Pancreas (tissue), 10 donors: ENCODE measurements around the gene ARHGAP21. TPM values are rescaled to one million over a fixed set of nuclear protein-coding genes. Genes with fewer than 3 reads are reported as not detected.

Experiments used
- ATAC-seq, 4 donors: fragments of 200-7000 bp; cut with Tn5 transposase; one replicate each; pipeline versions ENCODE4 v1.8.0 to v1.9.1; 2020; ENCODE audit warnings: mild to moderate bottlenecking in 4 of 4, moderate library complexity in 4 of 4
- DNase-seq, 6 donors: peaks; one replicate each; pipeline ENCODE4 v3.0.0-alpha.2; 2020
- FAIRE-seq: peaks from 2 replicates; lab custom pipeline; 2012; peaks lifted over from hg19 to GRCh38; lab: Jason Lieb, UNC
- H3K27ac ChIP-seq, 4 donors: fragments of 200-600 bp; sonication (generic); 1 replicate in 3 of 4; 2 replicates in 1 of 4; pipeline versions ENCODE4 v1.5.0 to v1.8.0; 2020
- H3K27me3 ChIP-seq, 4 donors: fragments of 200-600 bp; one replicate each; pipeline ENCODE4 v1.8.0; 2021
- H3K36me3 ChIP-seq, 3 donors: fragments of 200-600 bp; sonication (generic) in 1 of 3; one replicate each; pipeline versions ENCODE4 v1.5.0 to v1.8.0; 2020 to 2021
- H3K4me1 ChIP-seq, 3 donors: fragments of 200-600 bp; one replicate each; pipeline ENCODE4 v1.8.0; 2021
- H3K4me3 ChIP-seq, 4 donors: fragments of 200-600 bp; sonication (generic) in 2 of 4; one replicate each; pipeline versions ENCODE4 v1.5.0 to v1.8.0; 2020 to 2021
- H3K9me3 ChIP-seq, 4 donors: fragments of 200-600 bp; one replicate each; pipeline ENCODE4 v1.8.0; 2021
- CTCF ChIP-seq, 4 donors: fragments of 200-600 bp; sonication (generic) in 3 of 4; IDR thresholded peaks; one replicate each; pipeline versions ENCODE4 v1.5.0 to v1.8.0; 2021; ENCODE audit warnings: antibody characterized with exemption in 4 of 4
- WGBS, 2 donors: extraction: QIAGEN DNeasy Blood & Tissue Kit; methylation state at CpG; one replicate each; pipeline ENCODE4 v1.1.7; 2013; 5-methylcytosine and 5-hydroxymethylcytosine counted together
- intact Hi-C, 3 donors: fragments of 100-400 bp; cut with DNase I; formaldehyde crosslinking; loops; one replicate each; pipeline versions ENCODE4 v1.11.1 to v1.14.2; 2022
- polyA plus RNA-seq, 2 donors: library from polyadenylated mRNA; stranded (reverse); fragments of 200-250 nt; gene quantifications; one replicate each; pipeline ENCODE4 v1.2.3, GENCODE V29; 2013
- total RNA-seq, 6 donors: library from RNA; stranded (reverse); fragmentation: NEBNext Ultra II Directional in 4 of 6; extraction: Animal tissue kit (Norgen Biotek cat#: 25700) in 4 of 6; gene quantifications; one replicate each; pipeline versions ENCODE4 v1.2.1 to v1.2.4, GENCODE V29; 2021 to 2023
- donor health status: healthy with polysubstance abuse.
- donor health status: DM: no; HTN: no; CAD: no; lungs with moderate emphysema.
- donor health status: DM: no; HTN: no; CAD: no.
- donor health status: control.
- donor health status: control.
- donor health status: Bipolar disorder and iron deficiency.
- donor health status: DM: yes; HTN: yes; CAD: no.
- donor health status: DM: no; HTN: no; CAD: no.
- donor health status: DM: no; HTN: no; CAD: no.
- donor health status: DM: yes; HTN: yes; CAD: no.

ARHGAP21 gene
- total and polyA plus RNA-seq, 8 donors: 11.0 to 42.1 (median 25.2) TPM

- ATAC-seq (peak in 2 of 4 donors; percentile 12 to 28), DNase-seq (no peak), FAIRE-seq (no peak)
- 34 to 36% methylated on average over 6 of the region's 6 CpGs for WGBS, 2 donors
- H3K27me3 ChIP-seq: no peaks in the 10 kb centered on the region
- H3K27ac ChIP-seq: no peak overlapping the region
- intact Hi-C loops: no loop called here
- no peak for TF ChIP-seq CTCF (IDR thresholded peaks at IDR 0.05)
- H3K36me3 ChIP-seq: no peaks in the 10 kb centered on the region
- H3K4me3 ChIP-seq: no peak overlapping the region
- no peaks in the 10 kb centered on the region for H3K9me3 ChIP-seq
- H3K4me1 ChIP-seq: peaks cover 11 to 21% (median 20%) of the 10 kb centered on the region in 3 donors
These were observed 42.1 kb downstream of the ARHGAP21 start for GRCh38 chr10:24681572-24682088.

GRCh38 chr10:24680647-24681524, 42.8 kb downstream of the ARHGAP21 start:
- no peak for TF ChIP-seq CTCF (IDR thresholded peaks at IDR 0.05)
- H3K4me3 ChIP-seq: no peak overlapping the region
- H3K36me3 ChIP-seq: no peaks in the 10 kb centered on the region
- FAIRE-seq: no peak
- H3K4me1 ChIP-seq: peaks cover 11 to 16% (median 16%) of the 10 kb centered on the region in 3 donors
- H3K27ac ChIP-seq: no peak overlapping the region
- H3K27me3 ChIP-seq: no peaks in the 10 kb centered on the region
- intact Hi-C loops: no loop called here
- no peaks in the 10 kb centered on the region for H3K9me3 ChIP-seq
- peak in 3 of 4 donors; percentile 57 to 60 (median 60) for ATAC-seq
- no peak for DNase-seq
- 47 to 50% methylated on average over 3 of the region's 3 CpGs for WGBS, 2 donors

- H3K4me1 ChIP-seq: peaks cover 11 to 15% (median 14%) of the 10 kb centered on the region in 3 donors
- ATAC-seq (no peak), DNase-seq (no peak), FAIRE-seq (no peak)
- H3K27ac ChIP-seq: no peak overlapping the region
- WGBS, 2 donors: 96 to 97% methylated on average over 2 of the region's 2 CpGs
- no peak for TF ChIP-seq CTCF (IDR thresholded peaks at IDR 0.05)
- H3K9me3 ChIP-seq: no peaks in the 10 kb centered on the region
- H3K27me3 ChIP-seq: no peaks in the 10 kb centered on the region
- H3K36me3 ChIP-seq: no peaks in the 10 kb centered on the region
- intact Hi-C loops: no loop called here
- H3K4me3 ChIP-seq: no peak overlapping the region
These were observed 44.9 kb downstream of the ARHGAP21 start for GRCh38 chr10:24678757-24679156.

GRCh38 chr10:24674892-24675632, 48.6 kb downstream of the ARHGAP21 start:
- no peak for DNase-seq
- no peaks in the 10 kb centered on the region for H3K27me3 ChIP-seq
- WGBS, 2 donors: 90 to 96% methylated on average over 5 of the region's 5 CpGs
- FAIRE-seq: no peak
- H3K27ac ChIP-seq: no peak overlapping the region
- TF ChIP-seq CTCF (IDR thresholded peaks at IDR 0.05): no peak
- H3K4me3 ChIP-seq: no peak overlapping the region
- no peaks in the 10 kb centered on the region for H3K4me1 ChIP-seq
- H3K36me3 ChIP-seq: no peaks in the 10 kb centered on the region
- H3K9me3 ChIP-seq: no peaks in the 10 kb centered on the region
- intact Hi-C loops: no loop called here
- ATAC-seq: no peak
